NCI-H345 (cell line): Measurements from ENCODE around the gene TRIP11.
"Not testable (repeated sequence)": the region's sequence is repeated elsewhere in the genome, so short reads cannot be mapped to it uniquely, and the experiment has no call there.

ENCODE experiments used
- DNase-seq: peaks from one replicate; lab custom pipeline; 2025; lab: John Stamatoyannopoulos, UW

The TRIP11 gene

DNA sequence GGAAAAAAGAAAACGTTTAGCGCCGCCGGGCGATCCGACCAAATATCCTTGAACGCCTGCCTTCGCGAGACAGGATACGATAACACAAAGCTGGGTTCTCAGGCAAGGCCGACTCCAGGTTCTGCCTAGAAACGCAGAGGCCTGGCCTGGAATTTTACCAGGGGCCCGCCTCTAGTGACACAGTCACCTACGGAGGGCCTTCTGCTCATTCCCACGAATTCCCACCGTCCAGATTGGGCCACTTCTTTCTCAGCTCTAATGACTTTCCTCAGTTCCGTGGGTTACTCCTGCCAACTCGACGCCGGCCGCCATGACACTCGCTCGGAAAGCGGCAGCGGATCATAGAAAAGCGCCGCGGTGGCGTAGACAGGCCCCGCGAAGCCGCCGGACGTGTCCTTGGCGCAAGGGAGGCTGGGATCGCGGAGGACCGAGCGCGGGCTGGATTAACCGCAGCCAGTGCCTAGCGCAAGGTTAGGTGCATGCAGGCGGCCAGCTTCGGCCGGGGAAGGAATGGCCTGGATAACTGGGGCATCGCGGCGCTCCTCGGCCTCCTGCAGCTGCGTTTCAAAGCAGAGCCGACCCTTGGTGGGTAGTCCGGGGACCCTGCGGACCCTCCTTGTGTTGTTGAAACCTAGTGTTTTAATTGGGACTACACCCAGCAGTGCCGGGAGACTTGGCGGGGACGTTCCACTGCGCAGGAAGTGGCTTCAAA lies at the start of gene TRIP11:
Gene TRIP11 (minus strand): TSS at position 341 of the 712 bp plus-strand sequence. CDS start 374 bp downstream, outside the sequence.
- DNase-seq, result peak; percentile 94

DNA sequence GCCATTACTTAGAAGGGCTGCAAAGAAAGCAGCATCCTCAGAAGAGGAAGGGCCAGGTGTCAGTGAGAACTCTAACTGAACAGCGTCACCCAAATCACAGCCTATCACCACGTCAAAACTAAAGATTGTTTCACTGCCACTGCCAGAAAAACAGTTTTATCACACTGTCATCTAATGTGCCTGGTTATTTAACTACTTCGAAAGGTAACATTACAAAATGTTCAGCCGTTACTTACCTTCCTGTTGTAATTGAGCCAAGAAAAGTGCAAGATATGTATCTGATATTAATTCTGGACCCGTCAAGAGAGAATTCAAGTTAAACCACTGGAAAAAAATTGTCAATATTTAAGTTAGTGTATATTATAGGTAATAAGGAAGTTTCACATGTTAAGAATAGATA lies 48.6 kb upstream of the TRIP11 start:
- no peak for DNase-seq

GRCh38 chr14:92074555-92074954 lies 34.7 kb upstream of the TRIP11 start:
- DNase-seq, result no peak

- no peak for DNase-seq
Measured at GRCh38 chr14:92058006-92058917, 18.4 kb upstream of the TRIP11 start.

DNA sequence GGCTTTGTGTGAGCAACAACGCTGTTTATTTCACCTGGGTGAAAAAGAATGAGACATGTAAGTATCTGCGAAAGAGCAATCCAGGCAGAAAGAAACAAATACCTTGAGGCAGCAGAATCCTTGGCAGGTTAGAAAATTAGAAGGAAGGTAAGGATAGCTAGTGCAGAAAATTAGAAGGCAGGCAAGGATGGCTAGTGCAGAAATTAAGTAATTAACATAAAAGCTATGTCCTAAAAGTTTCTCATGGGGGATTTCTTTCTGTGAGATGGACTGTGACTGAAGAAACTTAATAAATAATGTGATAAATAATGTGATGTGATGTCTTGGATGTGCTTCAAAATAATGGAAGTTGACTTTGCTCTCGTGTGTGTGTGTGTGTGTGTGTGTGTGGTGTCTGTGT lies 9.9 kb upstream of the TRIP11 start:
- no peak for DNase-seq

DNA sequence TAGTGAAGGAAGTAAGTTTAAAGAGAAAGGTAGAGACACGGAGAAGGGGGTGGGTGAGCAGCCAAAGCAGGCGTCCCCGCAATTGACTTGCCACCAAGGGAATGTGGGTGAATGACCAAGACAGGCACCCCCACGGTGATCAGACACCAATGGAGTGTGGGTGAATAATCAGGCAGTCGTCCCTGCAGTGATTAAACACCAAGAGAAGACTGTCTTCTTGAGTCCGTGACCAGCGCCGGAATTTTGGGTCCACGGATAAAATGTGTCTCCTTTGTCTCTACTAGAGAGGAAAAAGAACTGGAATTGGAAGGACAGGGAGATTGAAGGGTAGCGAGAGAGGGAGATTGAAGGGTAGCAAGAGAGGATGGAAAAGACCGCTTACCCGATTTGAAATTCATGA lies 9.4 kb upstream of the TRIP11 start:
- not testable (repeated sequence) for DNase-seq

DNA sequence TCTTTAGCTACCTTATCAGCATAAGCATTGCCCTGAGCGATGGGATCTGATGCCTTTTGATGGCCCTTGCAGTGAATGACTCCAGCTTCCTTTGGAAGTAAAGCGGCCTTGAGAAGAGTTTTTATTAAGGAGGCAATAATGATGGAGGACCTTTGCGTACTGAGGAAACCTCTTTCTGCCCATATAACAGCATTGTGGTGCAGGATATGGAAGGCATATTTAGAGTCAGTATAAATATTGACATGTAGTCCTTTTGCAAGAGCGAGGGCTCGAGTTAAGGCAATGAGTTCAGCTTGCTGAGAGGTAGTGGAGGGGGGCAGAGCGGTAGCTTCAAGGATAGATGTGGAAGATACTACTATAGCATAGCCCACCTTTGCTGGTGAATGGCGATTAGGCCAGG lies 6.0 kb upstream of the TRIP11 start:
- not testable (repeated sequence) for DNase-seq

DNA sequence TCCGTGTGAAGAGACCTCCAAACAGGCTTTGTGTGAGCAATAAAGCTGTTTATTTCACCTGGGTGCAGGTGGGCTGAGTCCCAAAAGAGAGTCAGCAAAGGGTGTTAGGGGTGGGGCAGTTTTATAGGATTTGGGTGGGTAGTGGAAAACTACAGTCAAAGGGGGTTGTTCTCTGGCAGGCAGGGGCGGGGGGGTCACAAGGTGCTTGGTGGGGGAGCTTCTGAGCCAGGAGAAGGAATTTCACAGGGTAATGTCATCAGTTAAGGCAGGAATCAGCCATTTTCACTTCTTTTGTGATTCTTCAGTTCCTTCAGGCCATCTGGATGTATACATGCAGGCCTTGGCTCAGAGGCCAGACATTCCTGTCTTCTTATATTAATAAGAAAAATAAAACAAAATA lies 1.9 kb upstream of the TRIP11 start:
- DNase-seq, result not testable (repeated sequence)

GRCh38 chr14:92041203-92041602 lies 1.3 kb upstream of the TRIP11 start:
- no peak for DNase-seq

DNA sequence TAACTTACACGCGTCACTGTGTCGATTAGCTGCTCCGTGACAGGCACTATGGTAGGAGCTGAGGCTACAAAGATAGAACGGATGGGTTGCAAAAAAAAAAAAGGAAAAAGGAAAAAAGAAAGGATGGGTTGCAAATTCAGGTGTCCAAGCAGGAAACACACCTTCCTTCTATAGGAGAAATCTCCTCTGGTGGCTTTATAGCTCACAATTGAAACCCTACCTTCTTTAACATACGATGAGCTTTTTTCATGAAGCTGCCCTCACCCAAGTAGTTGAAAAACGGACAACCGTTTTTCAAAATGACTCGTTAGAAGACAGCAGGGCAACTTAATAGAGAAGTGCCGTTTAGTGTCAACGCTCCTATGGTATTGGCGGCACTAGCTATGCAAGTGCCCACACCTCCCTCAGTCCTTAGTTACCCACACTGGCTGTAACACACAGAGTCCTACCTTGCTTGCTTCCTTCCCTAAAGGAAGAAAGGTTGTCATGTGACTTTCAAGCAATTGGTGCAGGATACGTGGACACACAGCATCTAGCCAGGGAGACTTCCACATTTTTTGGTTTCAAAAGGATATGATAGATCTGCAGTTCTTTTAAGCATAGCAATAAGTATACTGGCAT lies 682 bp upstream of the TRIP11 start:
- DNase-seq, result peak; percentile 55

GRCh38 chr14:92039063-92039718 lies 668 bp downstream of the TRIP11 start:
- DNase-seq, result peak; percentile 34

DNA sequence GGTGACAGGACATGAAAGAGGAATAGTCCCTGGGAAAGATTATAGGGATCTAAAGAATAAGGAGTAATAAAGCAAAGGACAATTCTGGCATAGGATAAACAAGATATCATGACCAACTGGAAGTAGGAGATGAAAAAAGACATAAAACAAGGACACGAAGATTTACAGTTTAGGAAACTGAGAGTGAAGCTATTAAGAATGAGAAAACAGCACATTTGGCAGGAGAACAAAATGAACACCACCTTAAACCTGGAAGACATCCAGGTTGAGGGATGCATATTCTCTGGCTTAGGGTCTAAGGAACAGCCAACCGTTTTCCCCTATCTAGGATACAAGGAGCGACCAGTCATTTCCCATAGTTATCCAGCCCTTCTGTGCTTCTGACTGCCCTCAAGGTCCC lies 1.9 kb downstream of the TRIP11 start:
- no peak for DNase-seq

DNA sequence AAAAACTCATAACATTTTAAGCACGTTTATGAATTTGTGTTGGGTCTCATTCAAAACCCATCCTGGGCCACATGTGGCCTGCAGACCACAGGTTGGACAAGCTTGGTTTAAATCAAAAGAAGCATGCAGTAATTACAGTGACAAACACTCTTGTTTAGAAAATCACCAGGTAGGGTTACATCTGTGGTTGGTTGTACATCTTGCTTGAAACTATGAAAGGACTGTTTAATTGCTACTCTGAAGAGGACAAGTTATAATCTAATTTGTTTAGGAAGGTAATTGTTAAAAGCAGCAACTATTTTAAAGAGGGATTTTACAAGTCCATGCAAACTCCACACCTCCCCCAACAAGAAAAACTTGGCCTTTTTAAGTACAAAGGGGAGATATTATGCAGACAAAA lies 4.0 kb downstream of the TRIP11 start:
- DNase-seq, result no peak

- no peak for DNase-seq
Measured at GRCh38 chr14:92033906-92034687, 5.8 kb downstream of the TRIP11 start.

- DNase-seq, result no peak
Measured at GRCh38 chr14:92033433-92033832, 6.4 kb downstream of the TRIP11 start.

GRCh38 chr14:92026548-92027190 lies 13.2 kb downstream of the TRIP11 start:
- DNase-seq, result no peak

GRCh38 chr14:92022036-92022435 lies 17.8 kb downstream of the TRIP11 start:
- no peak for DNase-seq

GRCh38 chr14:92021523-92021922 lies 18.3 kb downstream of the TRIP11 start:
- DNase-seq, result no peak

GRCh38 chr14:92014040-92014439 lies 25.8 kb downstream of the TRIP11 start:
- DNase-seq, result no peak

GRCh38 chr14:92012121-92012748 lies 27.6 kb downstream of the TRIP11 start:
- DNase-seq, result no peak
